ENCODE results near the gene TMPRSS9.
A peak's percentile ranks its signal among the peaks of the same experiment; 100 is the strongest.

TMPRSS9 gene

DNA sequence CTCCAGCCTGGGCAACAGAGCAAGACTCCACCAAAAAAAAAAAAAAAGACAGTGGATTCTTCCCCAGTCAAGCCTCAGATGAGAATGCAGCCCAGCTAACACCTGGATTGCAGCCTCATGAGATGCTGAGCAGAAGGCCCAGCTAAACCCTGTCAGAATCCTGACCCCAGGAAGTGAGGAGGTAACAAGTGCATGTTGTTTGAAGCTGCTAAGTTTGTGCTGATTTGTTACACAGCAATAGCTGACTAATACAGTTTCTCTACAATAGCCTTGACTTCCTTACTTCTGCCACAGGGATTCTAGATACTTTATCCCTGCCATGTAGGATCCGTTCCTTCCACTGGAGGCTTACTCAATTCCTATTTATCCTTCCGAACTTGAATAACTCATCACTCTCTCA lies 20.5 kb downstream of the TMPRSS9 start:
- Histone ChIP-seq H2AK5ac (ENCODE audit: low read length) (no peak overlapping the region), H3K4me1 (ENCODE audit: control insufficient read depth in 1 of 2, insufficient read depth in 2 of 2, low read length in 2 of 2) (peaks cover 5% of the 10 kb centered on the region in 2 experiments), H3K9ac (ENCODE audit: low read length) (no peak overlapping the region), H4K12ac (ENCODE audit: low read depth, low read length) (no peak overlapping the region), H3K4ac (ENCODE audit: low read depth, low read length) (no peak overlapping the region), H3K79me2 (ENCODE audit: control insufficient read depth, insufficient read depth, low read length, poor library complexity) (no peaks in the 10 kb centered on the region), H3K27ac (ENCODE audit: low read depth, low read length) (no peak overlapping the region), H3K9me3 (ENCODE audit: insufficient read depth, low read depth, low read length) (peaks cover 5% of the 10 kb centered on the region), H4K8ac (ENCODE audit: low read depth, low read length) (no peak overlapping the region), H3K4me2 (ENCODE audit: low read length) (no peak overlapping the region), H3K23ac (ENCODE audit: low read length) (no peak overlapping the region), H2BK120ac (ENCODE audit: insufficient read depth, low read length, poor library complexity) (no peak overlapping the region), H3K36me3 (ENCODE audit: control insufficient read depth in 1 of 2, insufficient read depth in 2 of 2, low read length in 2 of 2) (no peaks in the 10 kb centered on the region), H3K4me3 (ENCODE audit: low read depth, low read length) (no peak overlapping the region), H3K27me3 (ENCODE audit: insufficient read depth, low read length) (no peaks in the 10 kb centered on the region), H2BK5ac (ENCODE audit: low read depth, low read length, poor library complexity) (no peak overlapping the region), H2AFZ (ENCODE audit: insufficient read depth, low read length, poor library complexity) (no peak overlapping the region), H2BK12ac (ENCODE audit: low read length) (no peak overlapping the region), H3K14ac (ENCODE audit: low read length) (no peak overlapping the region), H3K18ac (ENCODE audit: low read length) (no peak overlapping the region), H4K91ac (ENCODE audit: low read depth, low read length) (no peak overlapping the region), H3K79me1 (ENCODE audit: low read length) (no peaks in the 10 kb centered on the region)
- no peak for DNase-seq
- WGBS (ENCODE audit: extremely low coverage, insufficient coverage, insufficient read length) = no CpG with 5 or more reads among the region's 2 CpGs

DNA sequence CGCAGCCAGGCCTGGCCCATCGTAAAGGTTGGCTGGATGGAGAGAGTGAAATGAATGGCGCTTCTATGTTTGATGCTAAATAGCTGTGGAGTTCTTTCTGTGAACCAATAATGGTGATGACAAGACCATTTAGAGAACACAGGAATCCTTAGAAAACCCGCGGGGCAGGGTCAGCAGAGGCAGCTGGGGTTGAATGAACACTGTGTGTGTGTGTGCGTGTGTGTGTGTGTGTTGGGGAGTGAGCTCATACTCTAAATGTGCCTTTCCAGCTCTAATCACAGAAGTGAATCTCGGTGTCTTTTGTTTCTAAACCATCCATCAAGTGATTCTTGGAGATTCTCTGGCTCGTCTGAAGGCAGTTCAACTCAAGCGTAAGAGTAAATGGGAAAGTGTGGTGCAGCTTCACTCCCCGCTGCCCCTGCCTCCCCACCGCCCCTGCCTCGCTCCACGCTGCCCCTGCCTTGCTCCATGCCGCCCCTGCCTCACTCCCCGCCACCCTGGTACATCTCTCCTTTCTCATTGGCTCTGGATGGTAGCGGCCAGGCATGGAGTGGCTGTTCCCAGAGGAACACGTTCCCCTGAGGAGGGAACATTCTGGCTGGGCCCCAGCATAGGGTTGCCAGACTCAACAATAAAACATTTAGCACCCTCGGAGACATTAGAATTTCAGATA lies 21.2 kb downstream of the TMPRSS9 start:
- no peak overlapping the region for H4K12ac ChIP-seq (ENCODE audit: low read depth, low read length)
- H3K9me3 ChIP-seq (ENCODE audit: insufficient read depth, low read depth, low read length) = peaks cover 5% of the 10 kb centered on the region
- no peak overlapping the region for H4K8ac ChIP-seq (ENCODE audit: low read depth, low read length)
- no peak overlapping the region for H2BK5ac ChIP-seq (ENCODE audit: low read depth, low read length, poor library complexity)
- H3K4me2 ChIP-seq (ENCODE audit: low read length) = no peak overlapping the region
- no peak overlapping the region for H3K18ac ChIP-seq (ENCODE audit: low read length)
- H3K36me3 ChIP-seq (ENCODE audit: control insufficient read depth in 1 of 2, insufficient read depth in 2 of 2, low read length in 2 of 2) = no peaks in the 10 kb centered on the region
- H2AFZ ChIP-seq (ENCODE audit: insufficient read depth, low read length, poor library complexity) = no peak overlapping the region
- WGBS (ENCODE audit: extremely low coverage, insufficient coverage, insufficient read length) = no CpG with 5 or more reads among the region's 18 CpGs
- no peak overlapping the region for H4K91ac ChIP-seq (ENCODE audit: low read depth, low read length)
- H3K4me1 ChIP-seq (ENCODE audit: control insufficient read depth in 1 of 2, insufficient read depth in 2 of 2, low read length in 2 of 2) = peaks cover 6% of the 10 kb centered on the region in 2 experiments
- H3K4ac ChIP-seq (ENCODE audit: low read depth, low read length) = no peak overlapping the region
- no peak overlapping the region for H3K4me3 ChIP-seq (ENCODE audit: low read depth, low read length)
- no peaks in the 10 kb centered on the region for H3K79me1 ChIP-seq (ENCODE audit: low read length)
- no peak overlapping the region for H2BK12ac ChIP-seq (ENCODE audit: low read length)
- H3K27me3 ChIP-seq (ENCODE audit: insufficient read depth, low read length) = no peaks in the 10 kb centered on the region
- no peak overlapping the region for H2AK5ac ChIP-seq (ENCODE audit: low read length)
- H3K23ac ChIP-seq (ENCODE audit: low read length) = no peak overlapping the region
- H2BK120ac ChIP-seq (ENCODE audit: insufficient read depth, low read length, poor library complexity) = no peak overlapping the region
- H3K9ac ChIP-seq (ENCODE audit: low read length) = no peak overlapping the region
- no peak for DNase-seq
- no peak overlapping the region for H3K27ac ChIP-seq (ENCODE audit: low read depth, low read length)
- H3K14ac ChIP-seq (ENCODE audit: low read length) = no peak overlapping the region
- H3K79me2 ChIP-seq (ENCODE audit: control insufficient read depth, insufficient read depth, low read length, poor library complexity) = no peaks in the 10 kb centered on the region

- Histone ChIP-seq H2BK5ac (ENCODE audit: low read depth, low read length, poor library complexity) (no peak overlapping the region), H3K23ac (ENCODE audit: low read length) (no peak overlapping the region), H3K4me2 (ENCODE audit: low read length) (no peak overlapping the region), H3K36me3 (ENCODE audit: control insufficient read depth in 1 of 2, insufficient read depth in 2 of 2, low read length in 2 of 2) (no peaks in the 10 kb centered on the region), H3K4ac (ENCODE audit: low read depth, low read length) (no peak overlapping the region), H4K91ac (ENCODE audit: low read depth, low read length) (no peak overlapping the region), H4K12ac (ENCODE audit: low read depth, low read length) (no peak overlapping the region), H3K18ac (ENCODE audit: low read length) (no peak overlapping the region), H4K8ac (ENCODE audit: low read depth, low read length) (no peak overlapping the region), H2BK12ac (ENCODE audit: low read length) (no peak overlapping the region), H3K9me3 (ENCODE audit: insufficient read depth, low read depth, low read length) (peaks cover 5% of the 10 kb centered on the region), H2AK5ac (ENCODE audit: low read length) (no peak overlapping the region), H3K27me3 (ENCODE audit: insufficient read depth, low read length) (no peaks in the 10 kb centered on the region), H3K79me2 (ENCODE audit: control insufficient read depth, insufficient read depth, low read length, poor library complexity) (no peaks in the 10 kb centered on the region), H3K4me3 (ENCODE audit: low read depth, low read length) (no peak overlapping the region), H2AFZ (ENCODE audit: insufficient read depth, low read length, poor library complexity) (no peak overlapping the region), H3K14ac (ENCODE audit: low read length) (no peak overlapping the region), H2BK120ac (ENCODE audit: insufficient read depth, low read length, poor library complexity) (no peak overlapping the region), H3K4me1 (ENCODE audit: control insufficient read depth in 1 of 2, insufficient read depth in 2 of 2, low read length in 2 of 2) (peaks cover 6% of the 10 kb centered on the region in 2 experiments), H3K9ac (ENCODE audit: low read length) (no peak overlapping the region), H3K79me1 (ENCODE audit: low read length) (no peaks in the 10 kb centered on the region), H3K27ac (ENCODE audit: low read depth, low read length) (no peak overlapping the region)
- no CpG with 5 or more reads among the region's 13 CpGs for WGBS (ENCODE audit: extremely low coverage, insufficient coverage, insufficient read length)
- no peak for DNase-seq
Measured at GRCh38 chr19:2382530-2383222, 22.6 kb downstream of the TMPRSS9 start.

GRCh38 chr19:2385053-2385721 lies 25.1 kb downstream of the TMPRSS9 start:
- WGBS (ENCODE audit: extremely low coverage, insufficient coverage, insufficient read length) = no CpG with 5 or more reads among the region's 37 CpGs
- Histone ChIP-seq H3K18ac (ENCODE audit: low read length) (no peak overlapping the region), H3K79me1 (ENCODE audit: low read length) (no peaks in the 10 kb centered on the region), H3K4me1 (ENCODE audit: control insufficient read depth in 1 of 2, insufficient read depth in 2 of 2, low read length in 2 of 2) (peaks cover 6% of the 10 kb centered on the region in 2 experiments), H2BK5ac (ENCODE audit: low read depth, low read length, poor library complexity) (no peak overlapping the region), H3K23ac (ENCODE audit: low read length) (no peak overlapping the region), H4K8ac (ENCODE audit: low read depth, low read length) (no peak overlapping the region), H3K79me2 (ENCODE audit: control insufficient read depth, insufficient read depth, low read length, poor library complexity) (no peaks in the 10 kb centered on the region), H4K91ac (ENCODE audit: low read depth, low read length) (no peak overlapping the region), H4K12ac (ENCODE audit: low read depth, low read length) (no peak overlapping the region), H3K14ac (ENCODE audit: low read length) (no peak overlapping the region), H3K36me3 (ENCODE audit: control insufficient read depth in 1 of 2, insufficient read depth in 2 of 2, low read length in 2 of 2) (no peaks in the 10 kb centered on the region), H3K4ac (ENCODE audit: low read depth, low read length) (no peak overlapping the region), H3K4me2 (ENCODE audit: low read length) (peak overlapping the region; percentile 20), H3K27me3 (ENCODE audit: insufficient read depth, low read length) (no peaks in the 10 kb centered on the region), H3K9ac (ENCODE audit: low read length) (no peak overlapping the region), H2AFZ (ENCODE audit: insufficient read depth, low read length, poor library complexity) (peak overlapping the region; percentile 84), H2BK120ac (ENCODE audit: insufficient read depth, low read length, poor library complexity) (no peak overlapping the region), H2BK12ac (ENCODE audit: low read length) (peak overlapping the region; percentile 6), H3K4me3 (ENCODE audit: low read depth, low read length) (no peak overlapping the region), H3K9me3 (ENCODE audit: insufficient read depth, low read depth, low read length) (peaks cover 8% of the 10 kb centered on the region), H3K27ac (ENCODE audit: low read depth, low read length) (peak overlapping the region; percentile 32), H2AK5ac (ENCODE audit: low read length) (no peak overlapping the region)
- DNase-seq = peak; percentile 98 to 99
